ENCODE measurements around the gene PTHLH.

The PTHLH gene

DNA sequence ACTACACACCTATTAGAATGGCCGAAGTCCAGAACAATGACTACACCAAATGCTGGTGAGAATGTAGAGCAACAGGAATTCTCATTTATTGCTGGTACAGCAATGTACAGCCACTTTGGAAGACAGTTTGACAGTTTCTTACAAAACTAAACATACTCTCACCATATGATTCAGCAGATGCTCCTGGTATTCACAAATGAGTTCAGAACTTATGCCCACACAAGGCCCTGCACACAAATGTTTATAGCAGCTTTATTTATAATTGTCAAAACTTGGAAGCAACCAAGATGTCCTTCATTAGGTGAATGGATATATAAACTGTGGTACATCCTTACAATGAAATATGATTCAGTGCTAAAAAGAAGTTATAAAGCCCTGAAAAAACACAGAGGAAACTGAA lies 38.3 kb downstream of the PTHLH start:
- no peak for DNase-seq

DNA sequence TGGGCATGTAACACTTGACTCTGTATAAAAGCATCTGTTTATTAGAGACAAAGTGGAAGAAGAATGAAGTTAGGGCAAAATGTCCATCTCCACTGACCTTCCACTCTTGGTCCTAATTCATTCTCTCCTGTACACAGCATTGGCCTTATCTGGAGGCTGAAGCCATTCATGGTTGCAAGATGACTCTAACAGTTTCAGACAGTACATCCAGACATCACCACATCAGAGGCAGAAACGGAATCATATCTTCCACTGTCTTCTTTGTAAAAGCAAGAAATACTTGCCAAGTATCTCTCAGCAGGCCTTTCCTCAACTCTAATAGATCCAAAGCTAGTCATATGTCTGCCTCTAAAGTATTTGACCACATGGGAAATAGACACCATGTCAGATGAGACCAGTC lies 41.1 kb downstream of the PTHLH start:
- DNase-seq = no peak

DNA sequence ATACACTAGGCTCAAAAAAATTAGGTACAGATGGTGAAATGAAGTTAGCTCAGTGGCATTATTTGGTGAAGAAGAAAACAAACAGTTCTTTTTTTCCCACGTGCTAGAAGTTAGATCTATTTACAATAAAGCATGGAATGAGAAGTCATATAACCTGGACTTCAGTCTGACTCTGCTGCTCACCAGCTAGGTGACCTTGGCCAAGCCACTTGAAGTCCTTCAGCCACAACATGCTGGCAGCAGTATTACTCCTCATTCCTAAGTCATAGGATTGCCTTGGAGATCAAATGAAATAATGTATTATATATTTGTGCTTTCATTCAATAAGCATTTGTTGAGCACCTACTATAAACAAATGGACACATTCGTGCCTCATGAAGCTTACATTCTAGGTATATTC lies 45.2 kb downstream of the PTHLH start:
- DNase-seq = no peak

DNA sequence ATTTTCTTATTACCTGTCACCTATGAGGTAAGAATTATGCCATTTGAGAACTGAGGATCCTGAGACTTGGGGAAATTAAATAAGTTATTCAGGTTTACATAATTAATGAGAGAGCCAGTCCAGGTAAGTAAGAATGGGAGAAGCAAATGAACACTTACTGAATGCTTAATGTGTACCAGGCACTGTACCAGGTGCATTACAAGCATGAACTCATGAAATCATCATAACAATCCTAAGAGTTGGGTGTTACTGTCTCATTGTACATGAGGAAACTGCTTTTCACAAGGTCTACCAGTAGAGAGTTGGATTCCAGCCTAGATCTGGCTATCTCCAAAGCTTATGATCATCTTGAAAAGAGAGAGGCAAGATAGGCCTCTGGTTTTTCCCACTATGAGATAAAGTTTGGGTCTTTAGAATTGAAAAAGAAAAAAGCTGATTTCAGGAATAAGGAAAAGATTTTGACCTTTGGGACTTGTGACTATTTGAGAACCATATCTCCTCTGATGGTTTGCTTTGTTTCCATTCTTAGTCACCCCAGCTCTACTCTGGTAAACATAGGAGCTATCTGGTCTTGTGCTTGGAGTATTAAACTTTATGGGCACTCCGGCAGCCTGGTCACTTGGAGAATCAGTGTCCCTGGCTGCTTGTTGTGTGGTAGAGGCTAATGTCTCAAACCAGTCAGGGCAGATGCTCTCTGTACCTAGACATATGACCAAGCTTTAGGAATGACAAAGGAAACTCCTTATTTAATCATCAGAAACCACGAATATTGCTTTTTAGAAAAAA lies 48.0 kb downstream of the PTHLH start:
- no peak for DNase-seq

DNA sequence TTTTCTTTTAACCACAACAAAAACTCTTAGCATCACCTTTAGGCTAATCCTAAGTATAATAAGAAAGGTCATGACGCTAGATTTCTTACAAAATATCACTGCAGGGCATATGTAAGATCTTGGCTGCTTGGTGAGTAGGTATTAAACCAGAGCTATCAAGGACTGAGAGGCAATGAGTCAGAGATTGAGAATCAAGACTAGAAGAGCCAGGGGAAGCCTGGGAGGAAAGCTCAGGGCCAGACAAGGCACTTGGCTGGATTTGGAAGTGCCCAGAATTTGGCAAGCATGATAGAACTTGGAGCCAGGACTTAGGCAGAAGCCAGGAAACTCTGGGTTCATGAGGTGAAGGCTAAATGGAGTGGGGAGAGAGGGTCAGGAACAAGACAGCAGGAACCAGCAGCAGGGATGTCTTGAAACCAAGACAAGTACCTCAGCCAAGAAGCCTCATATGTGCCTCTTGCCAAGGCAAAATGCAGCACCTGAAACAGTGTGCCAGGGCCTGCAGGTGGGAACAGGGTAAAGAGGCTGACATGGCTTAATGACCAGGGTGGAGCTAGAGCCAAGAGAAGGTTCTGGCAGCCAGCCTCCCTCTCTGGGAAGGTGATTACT lies 49.9 kb downstream of the PTHLH start:
- peak; percentile 91 for DNase-seq

DNA sequence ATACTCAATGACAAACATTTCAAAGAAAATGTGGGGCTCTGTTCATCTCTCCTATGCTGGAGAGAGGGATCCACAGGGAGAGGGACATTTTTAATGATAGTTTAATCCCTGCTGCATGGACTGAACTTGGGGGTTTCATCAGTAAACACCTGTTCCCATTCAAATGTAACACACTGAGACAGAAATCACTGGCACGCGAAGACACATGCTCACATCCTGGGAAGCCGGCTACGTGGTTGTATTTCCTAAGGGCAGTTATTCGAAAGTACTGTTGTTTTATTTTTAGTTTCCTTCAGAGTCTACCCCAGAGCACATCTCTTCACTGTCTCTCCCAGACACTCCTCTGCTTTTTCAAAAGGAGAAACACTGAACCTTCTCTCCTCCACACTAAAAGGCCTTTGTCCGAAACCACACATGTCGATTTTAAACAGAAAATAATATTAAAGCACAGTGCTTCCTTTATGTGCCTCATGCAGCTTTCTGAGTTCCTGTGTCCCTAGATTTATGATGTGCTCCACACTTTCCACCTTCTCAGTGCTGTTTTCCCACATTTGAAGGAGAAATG lies 52.8 kb downstream of the PTHLH start:
- DNase-seq = no peak

DNA sequence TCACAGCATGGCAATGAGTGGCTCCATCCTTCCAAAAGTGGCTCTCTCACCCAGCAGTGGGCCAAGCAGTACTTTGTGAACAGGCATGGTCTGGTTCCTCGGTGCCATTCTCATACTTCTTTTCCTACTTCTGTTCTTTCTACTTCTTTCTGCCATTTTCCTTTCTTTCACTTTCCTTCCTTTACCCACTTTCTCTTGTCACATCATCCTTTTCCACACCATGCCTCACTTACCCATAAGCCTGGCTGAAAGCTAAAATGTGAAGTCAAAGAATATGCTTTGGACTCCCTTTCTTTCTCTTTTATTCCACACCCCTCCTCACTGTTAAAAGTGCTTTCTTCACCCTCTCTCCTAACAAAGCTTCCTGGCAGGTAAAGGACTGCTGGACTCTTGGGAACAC lies 57.0 kb downstream of the PTHLH start:
- no peak for DNase-seq

DNA sequence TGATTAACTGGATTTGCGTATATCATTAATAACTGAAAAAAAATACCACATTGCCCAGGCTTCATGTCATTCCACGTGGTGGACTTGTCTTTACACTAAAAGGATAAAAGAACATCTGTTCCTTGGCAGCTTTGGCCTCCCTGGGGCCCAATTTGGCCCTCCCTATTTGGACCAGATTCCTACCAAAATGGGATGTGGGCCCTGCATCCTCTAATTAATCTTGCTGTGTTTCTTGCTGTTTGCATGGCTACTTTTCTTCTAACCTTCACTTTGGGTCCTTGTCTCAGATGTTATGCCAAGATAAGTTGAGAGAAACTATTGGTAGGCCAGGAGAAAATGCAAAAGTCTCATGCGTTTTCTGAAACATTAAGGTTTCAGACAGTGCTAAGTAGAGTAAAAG lies 57.5 kb downstream of the PTHLH start:
- peak; percentile 94 for DNase-seq

DNA sequence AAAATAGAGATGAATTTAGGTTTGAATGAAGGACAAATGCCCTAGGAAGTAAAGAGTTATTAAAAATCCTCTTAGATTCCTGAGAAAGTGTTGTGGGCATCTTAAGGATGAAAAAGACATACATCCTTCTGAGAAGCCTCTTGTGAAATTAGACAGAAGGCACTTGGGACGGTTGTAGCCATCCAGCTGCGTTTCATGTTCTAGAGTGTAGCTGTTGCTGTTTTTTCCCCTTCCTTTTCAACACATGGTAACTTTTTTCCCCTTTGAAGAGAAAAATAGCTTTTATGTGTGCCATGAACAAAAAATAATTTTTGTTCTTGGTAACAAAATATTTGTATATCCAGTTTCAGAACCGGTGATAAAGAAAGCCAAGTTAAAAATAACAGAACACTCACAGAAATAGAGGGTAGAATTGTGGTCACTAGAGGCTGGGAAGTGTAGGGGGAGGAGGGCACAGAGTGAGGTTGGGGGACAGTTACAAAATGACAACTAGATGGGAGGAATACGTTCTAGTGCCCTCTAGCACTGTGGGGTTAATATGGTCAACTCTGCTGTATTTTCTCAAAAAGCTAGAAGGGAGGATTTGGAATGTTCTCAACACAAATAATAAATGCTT lies 58.4 kb downstream of the PTHLH start:
- no peak for DNase-seq

DNA sequence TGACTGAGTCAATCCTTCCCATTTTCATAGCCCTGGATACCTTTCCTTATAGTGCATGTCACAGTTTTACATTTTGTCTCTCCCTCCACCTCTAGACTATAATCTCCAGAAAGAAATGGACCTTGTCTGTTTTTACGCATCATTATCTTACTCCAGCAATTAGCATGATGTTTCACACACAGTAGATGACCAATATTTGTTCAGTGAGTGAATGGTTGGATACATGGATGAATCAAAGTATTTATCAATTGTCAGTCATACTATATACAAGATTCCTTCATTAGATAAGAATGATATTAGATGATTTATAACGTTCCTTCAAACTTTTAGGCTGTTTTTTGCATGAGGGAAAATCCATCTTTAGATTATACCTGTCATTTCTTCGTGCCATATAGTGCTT lies 61.1 kb downstream of the PTHLH start:
- no peak for DNase-seq

Measured in NCI-H446 treated with DMSO at 0.1 percent for 48 hours (cell line).